GM12892 (cell line): ENCODE results near the gene B4GALT2.
A peak's percentile ranks its signal among the peaks of the same experiment; 100 is the strongest.

Experiments used
- POLR2A ChIP-seq: IDR thresholded peaks from 2 replicates; pipeline ENCODE4 v1.6.1; 2011; ENCODE audit warnings: low read depth, low read length, control low read depth
- POLR2AphosphoS5 ChIP-seq: IDR thresholded peaks from 2 replicates; pipeline ENCODE4 v1.6.1; 2011; ENCODE audit warnings: low read depth, low read length, control low read depth
- TAF1 ChIP-seq: IDR thresholded peaks from 2 replicates; pipeline ENCODE4 v1.6.1; 2011; ENCODE audit warnings: low read depth, mild to moderate bottlenecking, control low read depth, low read length, borderline replicate concordance

- no peak for TF ChIP-seq POLR2AphosphoS5
- 0 out of 2 replicates have a peak, but pooled peaks have one; percentile 44 for TF ChIP-seq POLR2A
- TF ChIP-seq TAF1 = no peak
These were observed 681 bp downstream of the B4GALT2 start for GRCh38 chr1:43979528-43980254.
